NK-92 (cell line): Measurements from ENCODE around the gene AHDC1.

Experiments used
- DNase-seq: peaks from one replicate; lab custom pipeline; 2025; ENCODE audit not compliant: unreplicated experiment; lab: John Stamatoyannopoulos, UW

AHDC1 gene

GRCh38 chr1:27491748-27492700 lies 111.9 kb downstream of the AHDC1 start:
- DNase-seq = no peak

- peak; percentile 71 for DNase-seq
These were observed 113.8 kb downstream of the AHDC1 start, which contains the start of gene WASF2 for GRCh38 chr1:27489973-27490741. Gene WASF2, minus strand, starts transcription at chr1:27490167. Its CDS starts 61,277 bp downstream, at chr1:27428890.

DNA sequence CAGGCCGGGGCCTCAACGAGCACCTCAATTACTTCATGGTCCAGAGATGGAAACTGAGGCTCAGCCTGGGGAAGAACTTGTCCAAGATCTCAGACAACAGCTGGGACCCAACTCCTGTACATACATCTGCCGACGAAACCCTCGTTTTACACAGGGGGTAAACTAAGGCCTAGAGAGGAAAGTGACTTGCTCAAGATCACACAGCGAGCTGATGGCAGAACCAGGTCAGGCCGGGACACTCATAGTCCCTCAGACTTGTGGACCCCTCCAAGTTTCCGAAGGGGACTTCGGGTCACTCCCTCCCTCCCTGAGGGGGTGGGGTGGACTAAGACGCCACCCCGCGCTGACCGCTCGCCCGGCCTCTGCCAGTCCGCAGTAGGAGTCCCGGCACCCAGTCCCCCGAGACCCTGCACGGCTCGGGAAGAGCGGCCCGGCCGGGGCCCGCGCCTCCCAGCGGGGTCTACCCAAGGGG lies 114.4 kb downstream of the AHDC1 start:
- no peak for DNase-seq

GRCh38 chr1:27487966-27488884 lies 115.7 kb downstream of the AHDC1 start:
- DNase-seq = no peak

DNA sequence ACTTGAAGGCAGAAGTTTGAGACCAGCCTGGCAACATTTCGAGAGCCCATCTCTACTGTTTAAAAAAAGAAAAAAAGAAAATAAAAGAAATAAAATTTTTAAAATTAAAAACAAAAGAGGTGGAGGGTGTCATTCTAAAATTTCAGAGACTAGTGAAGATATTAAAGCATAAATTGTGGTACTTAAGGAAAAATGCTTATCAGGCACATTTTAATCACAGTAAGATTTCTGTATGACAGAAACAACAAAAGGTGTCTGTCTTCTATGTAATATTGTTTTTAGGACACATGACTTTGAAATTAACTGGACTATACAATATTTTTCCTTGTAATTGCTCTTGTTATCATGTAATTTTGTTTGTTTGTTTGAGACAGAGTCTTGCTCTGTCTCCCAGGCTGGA lies 118.6 kb downstream of the AHDC1 start:
- no peak for DNase-seq
